ENCODE data around the gene PPP1R14C. TPM values are rescaled to one million over a fixed set of nuclear protein-coding genes. Genes with fewer than 3 reads are reported as not detected.

PPP1R14C gene
- polyA plus RNA-seq, 1 donor, result 2.9 TPM

DNA sequence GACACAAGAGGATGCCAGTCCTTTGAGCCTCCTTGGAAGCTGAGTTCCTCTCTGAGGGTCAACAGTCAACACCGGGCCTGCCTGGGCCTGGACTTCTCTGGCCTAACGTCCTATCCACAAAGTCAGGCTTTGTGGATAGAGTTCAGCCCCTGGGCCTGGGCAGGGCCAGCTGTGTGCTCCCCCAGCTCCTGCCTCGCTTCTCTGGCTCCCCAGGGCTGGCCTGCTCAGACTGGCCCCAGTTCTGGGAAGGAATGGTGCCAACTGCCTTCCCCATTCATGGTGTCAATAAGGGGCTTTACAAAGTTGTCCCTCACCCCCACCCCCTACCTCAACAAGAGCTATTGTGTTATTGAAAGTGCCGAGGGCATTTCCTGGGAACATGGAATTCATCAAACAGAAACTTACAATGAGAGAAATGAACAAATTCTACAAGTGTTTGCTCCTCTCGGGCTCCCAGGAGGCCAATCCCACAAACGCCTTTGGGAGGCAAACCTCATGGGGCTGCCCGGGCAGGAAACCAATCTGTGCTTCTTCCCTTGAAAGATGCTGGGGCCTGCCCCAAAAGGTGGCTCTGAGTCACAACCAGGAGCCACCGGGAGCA is 26.5 kb upstream of the PPP1R14C start:
- no CpG with 5 or more reads among the region's 8 CpGs for WGBS (ENCODE audit: insufficient coverage, low lambda C conversion rate)
- H3K9me3 ChIP-seq (ENCODE audit: control insufficient read depth, low read depth, low read length), result peaks cover 5% of the 10 kb centered on the region
- peaks cover 7% of the 10 kb centered on the region for H3K4me1 ChIP-seq (ENCODE audit: control insufficient read depth, insufficient read depth, low read length)
- DNase-seq, result no peak
- no peaks in the 10 kb centered on the region for H3K27me3 ChIP-seq (ENCODE audit: control insufficient read depth, insufficient read depth, low read length)
- H3K4me3 ChIP-seq (ENCODE audit: low read length), result no peak overlapping the region
- H3K27ac ChIP-seq (ENCODE audit: low read length), result no peak overlapping the region
- no peaks in the 10 kb centered on the region for H3K36me3 ChIP-seq (ENCODE audit: control insufficient read depth, insufficient read depth, low read length)

DNA sequence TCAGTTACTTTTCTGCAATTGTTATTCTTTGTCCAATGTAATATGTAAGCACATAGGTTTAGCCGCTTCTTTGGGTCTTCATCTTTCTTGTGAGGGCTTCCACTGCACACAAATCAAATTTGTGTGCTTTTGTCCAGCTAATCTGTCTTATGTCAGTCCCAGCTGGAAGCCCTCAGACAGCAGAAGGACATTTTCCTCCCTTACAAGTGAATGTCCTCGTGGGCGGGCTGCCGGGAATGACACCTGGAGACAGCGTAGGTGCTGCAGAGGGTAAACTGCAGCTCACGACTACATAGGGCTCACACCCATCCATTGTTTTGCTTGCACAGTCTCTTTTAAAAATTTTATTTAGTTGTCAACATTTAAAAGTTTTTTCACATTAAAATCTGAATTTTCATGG is 24.6 kb upstream of the PPP1R14C start:
- WGBS (ENCODE audit: insufficient coverage, low lambda C conversion rate), result 60% methylated on average over 3 of the region's 6 CpGs
- H3K27ac ChIP-seq (ENCODE audit: low read length), result no peak overlapping the region
- no peaks in the 10 kb centered on the region for H3K27me3 ChIP-seq (ENCODE audit: control insufficient read depth, insufficient read depth, low read length)
- no peak overlapping the region for H3K4me3 ChIP-seq (ENCODE audit: low read length)
- H3K36me3 ChIP-seq (ENCODE audit: control insufficient read depth, insufficient read depth, low read length), result no peaks in the 10 kb centered on the region
- H3K4me1 ChIP-seq (ENCODE audit: control insufficient read depth, insufficient read depth, low read length), result peaks cover 7% of the 10 kb centered on the region
- peaks cover 5% of the 10 kb centered on the region for H3K9me3 ChIP-seq (ENCODE audit: control insufficient read depth, low read depth, low read length)
- DNase-seq, result no peak

DNA sequence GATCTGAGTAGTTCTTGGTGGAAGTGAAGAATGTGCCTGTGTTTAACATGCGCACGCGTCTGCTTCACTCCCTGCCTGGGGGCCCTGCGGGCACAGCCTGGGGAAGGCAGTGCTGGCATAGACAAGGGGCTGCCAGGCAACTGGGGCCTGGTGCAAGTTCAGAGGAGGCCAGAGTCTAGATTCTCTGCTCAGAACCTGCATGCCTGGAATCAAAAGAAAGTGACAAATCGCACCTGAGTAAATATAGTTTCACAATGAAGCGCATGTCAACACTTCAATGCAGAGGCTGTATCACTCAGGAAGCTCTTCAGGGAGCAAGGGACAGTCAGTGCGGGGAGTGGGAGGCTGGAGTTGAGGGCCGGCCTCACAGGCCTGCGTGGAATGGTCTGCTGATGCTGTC is 24.2 kb upstream of the PPP1R14C start:
- no peak overlapping the region for H3K4me3 ChIP-seq (ENCODE audit: low read length)
- no peaks in the 10 kb centered on the region for H3K27me3 ChIP-seq (ENCODE audit: control insufficient read depth, insufficient read depth, low read length)
- H3K9me3 ChIP-seq (ENCODE audit: control insufficient read depth, low read depth, low read length), result peaks cover 5% of the 10 kb centered on the region
- WGBS (ENCODE audit: insufficient coverage, low lambda C conversion rate), result no CpG with 5 or more reads among the region's 9 CpGs
- peak; percentile 38 to 62 for DNase-seq
- H3K36me3 ChIP-seq (ENCODE audit: control insufficient read depth, insufficient read depth, low read length), result no peaks in the 10 kb centered on the region
- H3K4me1 ChIP-seq (ENCODE audit: control insufficient read depth, insufficient read depth, low read length), result peaks cover 7% of the 10 kb centered on the region
- no peak overlapping the region for H3K27ac ChIP-seq (ENCODE audit: low read length)

DNA sequence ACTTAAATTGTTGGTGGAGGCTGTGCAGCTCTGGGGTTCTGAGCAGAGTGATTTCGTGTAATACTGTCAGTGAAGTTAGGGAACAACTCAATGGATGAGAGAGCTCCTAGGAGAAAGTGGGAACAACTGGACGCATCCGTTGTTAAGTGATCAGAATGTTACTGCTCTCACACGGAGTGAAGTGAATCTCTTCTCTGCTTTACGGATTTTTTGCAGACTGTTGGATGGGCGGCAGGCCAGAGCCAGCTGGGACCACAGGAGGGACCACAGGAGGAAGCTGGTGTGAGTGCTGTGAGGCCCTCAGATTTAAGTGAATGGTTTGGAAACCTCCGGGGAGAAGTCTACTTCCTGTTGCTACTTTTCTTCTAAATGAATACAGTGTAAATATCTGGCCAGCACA is 23.7 kb upstream of the PPP1R14C start:
- no CpG with 5 or more reads among the region's 7 CpGs for WGBS (ENCODE audit: insufficient coverage, low lambda C conversion rate)
- DNase-seq, result peak in 1 of 2 donors; percentile 24
- Histone ChIP-seq H3K9me3 (ENCODE audit: control insufficient read depth, low read depth, low read length) (peaks cover 5% of the 10 kb centered on the region), H3K36me3 (ENCODE audit: control insufficient read depth, insufficient read depth, low read length) (no peaks in the 10 kb centered on the region), H3K4me1 (ENCODE audit: control insufficient read depth, insufficient read depth, low read length) (peaks cover 7% of the 10 kb centered on the region), H3K27ac (ENCODE audit: low read length) (no peak overlapping the region), H3K4me3 (ENCODE audit: low read length) (no peak overlapping the region), H3K27me3 (ENCODE audit: control insufficient read depth, insufficient read depth, low read length) (no peaks in the 10 kb centered on the region)

DNA sequence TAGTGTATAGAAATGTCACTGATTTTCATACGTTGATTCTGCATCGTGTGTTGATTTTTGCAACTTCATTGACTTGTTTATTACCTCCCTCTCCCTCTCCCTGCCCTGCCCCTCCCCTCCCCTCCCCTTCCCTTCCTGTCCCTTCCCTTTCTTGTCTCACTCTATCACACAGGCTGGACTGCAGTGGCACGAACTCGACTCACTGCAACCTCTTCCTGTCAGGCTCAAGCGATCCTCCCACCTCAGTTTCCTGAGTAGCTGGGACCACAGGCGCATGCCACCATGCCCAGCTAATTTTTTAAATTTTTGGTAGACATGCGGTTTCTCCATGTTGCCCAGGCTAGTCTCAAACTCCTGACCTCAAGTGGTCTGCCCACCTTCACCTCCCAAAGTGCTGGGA is 19.2 kb upstream of the PPP1R14C start:
- Histone ChIP-seq H3K36me3 (ENCODE audit: control insufficient read depth, insufficient read depth, low read length) (no peaks in the 10 kb centered on the region), H3K27me3 (ENCODE audit: control insufficient read depth, insufficient read depth, low read length) (no peaks in the 10 kb centered on the region), H3K9me3 (ENCODE audit: control insufficient read depth, low read depth, low read length) (no peaks in the 10 kb centered on the region), H3K27ac (ENCODE audit: low read length) (no peak overlapping the region), H3K4me3 (ENCODE audit: low read length) (no peak overlapping the region), H3K4me1 (ENCODE audit: control insufficient read depth, insufficient read depth, low read length) (peaks cover 4% of the 10 kb centered on the region)
- DNase-seq, result no peak
- WGBS (ENCODE audit: insufficient coverage, low lambda C conversion rate), result no CpG with 5 or more reads among the region's 7 CpGs

DNA sequence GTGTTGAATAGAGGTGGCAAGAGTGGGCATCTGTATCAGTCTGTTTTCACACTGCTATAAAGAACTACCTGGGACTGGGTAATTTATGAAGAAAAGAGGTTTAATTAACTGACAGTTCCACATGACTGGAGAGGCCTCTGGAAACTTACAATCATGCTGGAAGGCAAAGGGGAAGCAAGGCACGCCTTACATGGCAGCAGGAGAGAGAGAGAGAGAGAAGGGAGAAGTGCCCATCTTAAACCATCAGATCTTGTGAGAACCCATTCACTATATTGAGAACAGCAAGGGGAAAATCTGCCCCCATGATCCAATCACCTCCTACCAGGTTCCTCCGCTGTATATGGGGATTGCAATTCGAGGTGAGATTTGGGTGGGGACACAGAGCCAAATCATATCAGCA is 18.6 kb upstream of the PPP1R14C start:
- no peak for DNase-seq
- no peak overlapping the region for H3K27ac ChIP-seq (ENCODE audit: low read length)
- H3K9me3 ChIP-seq (ENCODE audit: control insufficient read depth, low read depth, low read length), result no peaks in the 10 kb centered on the region
- H3K4me1 ChIP-seq (ENCODE audit: control insufficient read depth, insufficient read depth, low read length), result no peaks in the 10 kb centered on the region
- H3K36me3 ChIP-seq (ENCODE audit: control insufficient read depth, insufficient read depth, low read length), result no peaks in the 10 kb centered on the region
- H3K27me3 ChIP-seq (ENCODE audit: control insufficient read depth, insufficient read depth, low read length), result no peaks in the 10 kb centered on the region
- H3K4me3 ChIP-seq (ENCODE audit: low read length), result no peak overlapping the region
- WGBS (ENCODE audit: insufficient coverage, low lambda C conversion rate), result no CpG with 5 or more reads among the region's 3 CpGs

DNA sequence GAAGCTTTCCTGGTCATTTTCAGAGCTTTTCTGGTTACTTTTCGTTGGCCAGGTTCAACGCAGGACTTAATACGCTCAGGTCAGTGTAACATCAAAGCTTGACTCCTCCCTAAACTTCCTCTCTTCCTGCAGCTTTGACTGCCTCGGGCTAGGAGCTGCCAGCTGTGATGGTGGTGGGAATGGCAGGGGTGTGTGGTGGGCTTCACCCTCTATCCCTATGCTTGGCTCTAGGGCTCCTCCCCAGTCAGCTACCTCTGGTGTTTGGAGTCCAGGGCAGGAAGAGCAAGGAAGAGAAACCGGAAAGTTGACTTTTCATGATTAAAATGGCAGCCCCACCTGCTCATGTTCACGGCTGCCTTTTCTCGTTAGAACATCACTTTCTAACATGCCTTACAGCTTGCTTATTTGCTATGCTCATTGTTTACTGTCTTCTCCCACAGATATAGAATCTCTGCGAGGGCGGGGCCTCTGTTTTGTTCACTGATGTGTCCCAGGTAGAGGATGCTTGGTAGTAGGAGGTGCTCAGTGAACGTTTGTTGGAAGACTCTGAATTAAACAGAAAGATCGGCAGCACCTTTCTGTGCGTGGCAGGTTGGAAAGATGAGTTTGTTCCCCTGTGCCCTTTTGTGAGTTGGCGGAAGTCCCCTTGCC is 16.1 kb upstream of the PPP1R14C start:
- 83% methylated on average over 1 of the region's 13 CpGs for WGBS (ENCODE audit: insufficient coverage, low lambda C conversion rate)
- Histone ChIP-seq H3K9me3 (ENCODE audit: control insufficient read depth, low read depth, low read length) (no peaks in the 10 kb centered on the region), H3K36me3 (ENCODE audit: control insufficient read depth, insufficient read depth, low read length) (no peaks in the 10 kb centered on the region), H3K27me3 (ENCODE audit: control insufficient read depth, insufficient read depth, low read length) (no peaks in the 10 kb centered on the region), H3K27ac (ENCODE audit: low read length) (no peak overlapping the region), H3K4me1 (ENCODE audit: control insufficient read depth, insufficient read depth, low read length) (no peaks in the 10 kb centered on the region), H3K4me3 (ENCODE audit: low read length) (no peak overlapping the region)
- DNase-seq, result no peak

DNA sequence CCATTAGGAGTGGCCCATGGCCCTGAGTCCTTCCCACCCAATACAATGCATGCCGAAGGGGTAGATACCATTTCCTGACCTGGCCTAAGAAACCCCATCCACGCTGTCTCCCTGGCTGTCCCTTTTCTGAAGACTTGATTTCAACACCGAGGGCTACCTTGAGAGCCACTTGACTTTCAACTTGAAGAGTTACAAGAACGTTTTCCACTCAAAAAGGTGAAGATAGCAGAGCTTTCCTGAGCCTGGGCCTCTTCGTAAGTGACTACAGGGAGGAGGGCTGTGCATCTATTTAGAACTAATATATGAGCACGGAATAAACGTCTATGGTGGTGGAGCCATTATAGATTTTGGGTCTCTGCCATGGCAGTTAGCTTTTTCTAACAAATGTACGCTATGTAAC is 14.4 kb upstream of the PPP1R14C start:
- WGBS (ENCODE audit: insufficient coverage, low lambda C conversion rate), result no CpG with 5 or more reads among the region's 8 CpGs
- Histone ChIP-seq H3K4me3 (ENCODE audit: low read length) (no peak overlapping the region), H3K9me3 (ENCODE audit: control insufficient read depth, low read depth, low read length) (no peaks in the 10 kb centered on the region), H3K4me1 (ENCODE audit: control insufficient read depth, insufficient read depth, low read length) (no peaks in the 10 kb centered on the region), H3K27me3 (ENCODE audit: control insufficient read depth, insufficient read depth, low read length) (no peaks in the 10 kb centered on the region), H3K27ac (ENCODE audit: low read length) (no peak overlapping the region), H3K36me3 (ENCODE audit: control insufficient read depth, insufficient read depth, low read length) (no peaks in the 10 kb centered on the region)
- no peak for DNase-seq

DNA sequence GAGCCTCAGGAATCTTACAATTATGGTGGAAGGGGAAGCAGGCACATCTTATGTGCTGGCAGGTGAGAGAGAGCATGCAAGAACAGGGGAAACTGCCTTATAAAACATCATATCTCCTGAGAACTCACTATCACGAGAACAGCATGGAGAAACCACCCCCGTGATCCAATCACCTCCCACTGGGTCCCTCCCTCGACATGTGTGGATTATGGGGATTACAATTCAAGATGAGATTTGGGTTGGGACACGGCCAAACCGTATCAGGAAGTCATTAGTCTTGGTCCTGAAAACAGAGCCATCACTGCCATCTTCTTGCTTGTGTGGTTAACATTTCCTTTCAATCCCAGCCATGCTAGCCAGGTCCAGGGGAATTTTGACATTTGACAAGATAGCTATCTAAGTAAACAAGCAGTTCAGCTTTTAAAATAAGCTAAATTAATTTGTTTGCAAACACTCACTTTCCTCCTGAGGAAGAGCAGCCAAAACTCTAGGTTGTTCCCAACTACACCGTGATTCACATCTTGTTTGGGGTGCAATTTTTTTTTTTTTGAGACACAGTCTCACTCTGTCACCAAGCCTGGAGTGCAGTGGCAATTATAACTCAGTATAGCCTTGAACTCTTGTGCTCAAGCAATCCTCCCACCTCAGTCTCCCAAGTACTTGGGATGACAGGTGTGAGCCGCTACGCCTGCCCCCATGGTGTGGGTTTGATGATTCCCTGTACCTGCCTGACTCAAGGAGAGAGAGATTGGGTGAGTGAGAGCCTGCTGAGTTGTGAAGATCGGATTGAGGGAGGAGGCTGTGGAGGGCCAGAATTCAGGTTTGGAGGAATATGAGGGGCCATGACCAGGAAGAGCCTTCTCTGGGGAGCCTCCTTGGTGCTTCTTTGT is 13.0 kb upstream of the PPP1R14C start:
- WGBS (ENCODE audit: insufficient coverage, low lambda C conversion rate), result no CpG with 5 or more reads among the region's 9 CpGs
- no peak overlapping the region for H3K4me3 ChIP-seq (ENCODE audit: low read length)
- no peaks in the 10 kb centered on the region for H3K9me3 ChIP-seq (ENCODE audit: control insufficient read depth, low read depth, low read length)
- no peak for DNase-seq
- no peak overlapping the region for H3K27ac ChIP-seq (ENCODE audit: low read length)
- H3K27me3 ChIP-seq (ENCODE audit: control insufficient read depth, insufficient read depth, low read length), result no peaks in the 10 kb centered on the region
- no peaks in the 10 kb centered on the region for H3K36me3 ChIP-seq (ENCODE audit: control insufficient read depth, insufficient read depth, low read length)
- H3K4me1 ChIP-seq (ENCODE audit: control insufficient read depth, insufficient read depth, low read length), result peaks cover 8% of the 10 kb centered on the region

DNA sequence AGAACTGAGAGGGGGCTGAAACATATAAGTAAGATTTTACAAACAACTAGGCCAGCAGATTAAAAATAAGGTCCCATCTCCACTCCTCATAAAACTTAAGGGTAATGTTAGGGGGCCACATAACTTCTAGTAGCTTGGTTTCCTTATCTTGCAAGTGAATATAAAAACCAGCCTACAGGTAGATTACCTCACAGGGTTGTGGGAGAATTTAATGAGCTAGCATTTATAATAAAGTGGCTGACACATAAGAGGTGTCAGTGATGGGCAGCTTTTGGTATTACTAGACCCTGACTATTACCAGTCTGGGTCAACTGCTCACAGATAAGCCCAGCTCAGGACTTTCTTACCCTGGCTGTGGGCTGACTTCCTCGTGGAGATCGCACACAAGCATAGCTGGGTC is 9.2 kb upstream of the PPP1R14C start:
- peak overlapping the region; percentile 71 for H3K27ac ChIP-seq (ENCODE audit: low read length)

More for the DNA sequence above, 9.2 kb upstream of the PPP1R14C start:
- Histone ChIP-seq H3K4me1 (ENCODE audit: control insufficient read depth, insufficient read depth, low read length) (peaks cover 12% of the 10 kb centered on the region), H3K9me3 (ENCODE audit: control insufficient read depth, low read depth, low read length) (no peaks in the 10 kb centered on the region), H3K4me3 (ENCODE audit: low read length) (no peak overlapping the region), H3K27me3 (ENCODE audit: control insufficient read depth, insufficient read depth, low read length) (no peaks in the 10 kb centered on the region), H3K36me3 (ENCODE audit: control insufficient read depth, insufficient read depth, low read length) (no peaks in the 10 kb centered on the region)
- no peak for DNase-seq
- no CpG with 5 or more reads among the region's 2 CpGs for WGBS (ENCODE audit: insufficient coverage, low lambda C conversion rate)
